Stimulated activated naive CD8-positive, alpha-beta T cell treated with anti-CD3 and anti-CD28 coated beads, Interleukin-15, amount 100 ng/mL, for 72 hours (primary cell): ENCODE data around the gene STEAP1B.
"Not testable (repeated sequence)": the region's sequence is repeated elsewhere in the genome, so short reads cannot be mapped to it uniquely, and the experiment has no call there.

Source experiments
- ATAC-seq: fragments of 150-1000 bp; cut with Tn5 transposase; 2 replicates; pipeline ENCODE4 v1.10.0; 2021; ENCODE audit warnings: mild to moderate bottlenecking, moderate library complexity
- DNase-seq, 2 donors: peaks; one replicate each; pipeline ENCODE4 v3.0.0; 2021 to 2022
- H3K27ac Mint-ChIP-seq, 2 donors: one replicate each; pipeline ENCODE4 v1.8.0; 2022; ENCODE audit warnings: mild to moderate bottlenecking in 2 of 2, mixed read lengths in 2 of 2, moderate library complexity in 2 of 2
- H3K27me3 Mint-ChIP-seq: one replicate; pipeline ENCODE4 v1.8.0; 2022; ENCODE audit warnings: mixed read lengths
- H3K4me1 Mint-ChIP-seq: one replicate; pipeline ENCODE4 v1.8.0; 2022; ENCODE audit warnings: mild to moderate bottlenecking, mixed read lengths
- H3K4me3 Mint-ChIP-seq, 2 donors: one replicate each; pipeline ENCODE4 v1.8.0; 2022; ENCODE audit warnings: mild to moderate bottlenecking in 2 of 2, mixed read lengths in 2 of 2, moderate library complexity in 1 of 2
- H3K9me3 Mint-ChIP-seq, 2 donors: one replicate each; pipeline ENCODE4 v1.8.0; 2022; ENCODE audit warnings: mixed read lengths in 2 of 2

STEAP1B gene

GRCh38 chr7:22447762-22448161 lies 52.2 kb downstream of the STEAP1B start:
- DNase-seq, result peak in 1 of 2 donors; percentile 11
- Mint-ChIP-seq H3K27ac (no peak overlapping the region), H3K27me3 (peaks cover 29% of the 10 kb centered on the region), H3K9me3 (no peaks in the 10 kb centered on the region), H3K4me3 (no peak overlapping the region), H3K4me1 (peaks cover 24% of the 10 kb centered on the region)
- ATAC-seq, result peak; percentile 93

DNA sequence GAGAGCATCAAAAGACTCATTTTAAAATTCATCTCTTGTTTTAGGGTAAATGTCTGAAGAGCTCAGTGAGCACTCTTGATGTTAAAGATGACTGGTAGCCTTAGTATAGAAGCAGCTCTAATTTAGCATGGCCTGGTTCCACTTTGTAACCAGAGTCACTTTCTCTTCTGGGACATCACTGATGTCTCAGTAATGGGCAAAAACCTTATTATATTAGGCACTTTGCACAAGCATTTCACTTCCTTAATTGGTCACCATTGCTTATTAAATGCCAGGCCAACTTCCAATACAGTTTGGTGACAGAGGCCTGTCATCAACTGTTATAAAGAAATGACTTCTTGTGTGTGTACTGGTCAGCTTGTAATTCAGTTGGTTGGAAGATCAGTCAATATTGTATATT lies 53.0 kb downstream of the STEAP1B start:
- no peak for ATAC-seq
- Mint-ChIP-seq H3K9me3 (no peaks in the 10 kb centered on the region), H3K27me3 (peaks cover 24% of the 10 kb centered on the region), H3K4me3 (no peak overlapping the region), H3K27ac (no peak overlapping the region), H3K4me1 (peaks cover 16% of the 10 kb centered on the region)
- DNase-seq, result no peak

DNA sequence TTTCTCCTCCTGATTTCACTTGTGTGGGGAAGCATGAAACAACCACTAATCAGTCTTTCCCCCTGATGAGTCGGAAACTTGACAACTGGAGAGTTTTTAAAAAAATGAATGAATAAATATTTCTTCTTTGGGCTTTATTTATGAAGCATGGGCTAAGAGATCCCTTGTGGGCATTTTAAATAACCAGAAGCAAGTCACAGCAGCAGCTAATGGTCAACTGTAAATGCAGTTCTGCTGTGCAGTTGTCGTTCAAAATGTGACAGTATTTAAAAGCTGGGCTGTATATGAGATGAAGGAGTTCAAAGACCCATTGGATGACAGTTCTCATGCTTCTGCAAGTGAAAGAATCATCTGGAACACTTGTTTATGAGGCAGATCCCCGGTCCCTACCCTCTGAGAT lies 54.1 kb downstream of the STEAP1B start:
- DNase-seq (no peak), ATAC-seq (no peak)
- H3K4me1 Mint-ChIP-seq, result peaks cover 15% of the 10 kb centered on the region
- H3K9me3 Mint-ChIP-seq, result no peaks in the 10 kb centered on the region
- no peak overlapping the region for H3K27ac Mint-ChIP-seq
- no peak overlapping the region for H3K4me3 Mint-ChIP-seq
- H3K27me3 Mint-ChIP-seq, result peaks cover 16% of the 10 kb centered on the region

DNA sequence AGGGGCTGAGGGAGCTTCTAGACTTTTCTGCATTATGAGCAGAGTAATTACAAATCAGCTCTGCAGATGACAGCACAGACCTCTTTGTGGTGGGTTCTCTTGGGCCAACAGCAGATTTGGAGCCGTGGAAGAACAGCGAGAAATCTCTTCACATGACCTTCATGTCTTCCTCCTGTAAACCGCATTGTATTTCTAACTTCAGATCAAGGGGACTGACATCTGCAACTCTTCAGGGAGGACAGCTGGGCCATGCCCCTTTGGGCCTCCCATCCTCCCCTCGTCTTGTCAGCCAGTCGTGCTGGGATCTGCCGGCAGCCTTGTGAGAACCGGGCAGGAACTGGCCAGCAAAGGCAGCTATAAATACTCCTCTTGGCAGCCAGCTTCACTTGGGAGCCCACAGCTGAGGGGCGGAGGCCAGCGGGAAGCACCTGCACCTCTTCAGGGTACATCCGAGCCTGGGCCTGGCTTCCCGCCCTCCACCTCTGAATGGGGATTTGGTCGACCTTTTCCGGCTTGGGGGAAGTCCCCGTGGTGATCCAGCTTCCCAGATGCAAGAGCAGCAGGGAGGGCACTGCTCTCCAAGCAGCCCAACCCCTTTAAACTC lies 54.7 kb downstream of the STEAP1B start:
- no peak for DNase-seq
- peaks cover 15% of the 10 kb centered on the region for H3K4me1 Mint-ChIP-seq

GRCh38 chr7:22444181-22444971 lies 55.6 kb downstream of the STEAP1B start:
- no peak for DNase-seq
- H3K4me3 Mint-ChIP-seq, result no peak overlapping the region
- peaks cover 15% of the 10 kb centered on the region for H3K4me1 Mint-ChIP-seq
- H3K27ac Mint-ChIP-seq, result no peak overlapping the region
- ATAC-seq, result no peak
- peaks cover 16% of the 10 kb centered on the region for H3K27me3 Mint-ChIP-seq
- H3K9me3 Mint-ChIP-seq, result no peaks in the 10 kb centered on the region

More for the DNA sequence above, 54.7 kb downstream of the STEAP1B start:
- H3K27me3 Mint-ChIP-seq, result peaks cover 16% of the 10 kb centered on the region
- peak overlapping the region in 1 of 2 donors; percentile 10 for H3K4me3 Mint-ChIP-seq
- no peaks in the 10 kb centered on the region for H3K9me3 Mint-ChIP-seq
- ATAC-seq, result peak; percentile 2
- no peak overlapping the region for H3K27ac Mint-ChIP-seq

DNA sequence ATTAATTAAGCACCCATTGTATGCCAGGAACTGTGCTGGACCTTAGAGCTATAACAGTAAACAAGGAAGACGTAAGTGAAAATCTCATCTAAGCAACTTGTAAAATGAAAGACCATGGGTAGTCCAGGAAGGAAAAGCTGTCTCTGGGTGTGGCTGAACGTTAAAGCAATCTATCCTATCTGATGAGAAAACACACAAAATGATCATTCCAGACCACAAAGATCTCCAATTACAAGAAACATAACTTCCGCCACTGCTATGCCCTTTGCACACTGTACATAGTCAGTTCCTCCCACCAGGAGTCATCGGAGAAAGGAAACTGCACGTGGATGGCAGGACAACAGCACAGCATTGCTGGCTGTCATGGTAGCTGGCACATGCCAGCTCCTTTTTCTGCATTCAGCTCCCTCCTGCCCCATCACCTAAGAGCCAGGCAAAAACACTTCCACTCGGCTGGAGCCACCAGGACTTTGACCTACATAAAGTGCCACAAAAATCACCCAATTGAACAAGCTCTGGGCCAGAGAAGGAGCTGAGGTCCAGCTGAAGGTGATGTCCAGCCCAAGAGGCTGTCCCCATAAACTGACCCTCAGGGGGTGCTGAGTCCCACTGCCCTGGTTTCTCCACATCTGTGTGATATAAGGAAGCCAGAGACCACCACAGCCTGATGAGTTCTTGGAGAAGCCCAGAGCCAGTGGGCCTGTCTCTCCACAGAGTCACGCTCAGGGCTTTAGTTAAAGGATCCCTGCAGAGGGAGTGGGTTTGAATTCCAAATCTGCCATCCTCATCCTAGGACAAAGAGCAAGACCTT lies 56.4 kb downstream of the STEAP1B start:
- peaks cover 15% of the 10 kb centered on the region for H3K4me1 Mint-ChIP-seq
- no peak for DNase-seq

GRCh38 chr7:22442882-22443369 lies 57.1 kb downstream of the STEAP1B start:
- no peak overlapping the region for H3K4me3 Mint-ChIP-seq
- DNase-seq, result no peak
- no peak overlapping the region for H3K27ac Mint-ChIP-seq
- peaks cover 15% of the 10 kb centered on the region for H3K4me1 Mint-ChIP-seq
- peaks cover 16% of the 10 kb centered on the region for H3K27me3 Mint-ChIP-seq
- H3K9me3 Mint-ChIP-seq, result no peaks in the 10 kb centered on the region
- no peak for ATAC-seq

More for the DNA sequence above, 56.4 kb downstream of the STEAP1B start:
- Mint-ChIP-seq H3K4me3 (no peak overlapping the region), H3K27me3 (peaks cover 16% of the 10 kb centered on the region), H3K27ac (no peak overlapping the region), H3K9me3 (no peaks in the 10 kb centered on the region)
- ATAC-seq, result no peak

GRCh38 chr7:22442187-22442881 lies 57.7 kb downstream of the STEAP1B start:
- H3K4me3 Mint-ChIP-seq, result no peak overlapping the region
- H3K4me1 Mint-ChIP-seq, result peaks cover 15% of the 10 kb centered on the region
- ATAC-seq (no peak), DNase-seq (no peak)
- H3K27ac Mint-ChIP-seq, result no peak overlapping the region
- H3K9me3 Mint-ChIP-seq, result no peaks in the 10 kb centered on the region
- H3K27me3 Mint-ChIP-seq, result peaks cover 16% of the 10 kb centered on the region

DNA sequence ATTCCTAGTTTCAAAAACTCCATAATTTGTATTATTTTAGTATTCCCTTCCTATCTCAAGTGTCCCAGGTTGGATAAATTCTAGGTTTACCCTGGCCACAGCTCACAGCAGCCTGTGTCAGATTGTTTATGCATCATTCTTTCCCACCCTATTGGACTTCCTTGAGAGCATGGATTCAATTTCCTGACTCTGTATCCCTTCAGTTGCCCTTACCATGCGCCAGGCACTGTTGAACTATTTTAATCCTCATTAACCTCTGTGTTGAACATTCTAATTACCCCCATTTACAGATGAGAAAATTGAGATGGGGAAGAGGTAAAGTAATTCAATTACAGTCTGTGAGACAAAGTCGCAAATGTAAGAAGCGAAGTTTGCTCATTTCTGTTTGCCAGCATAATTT lies 58.8 kb downstream of the STEAP1B start:
- Mint-ChIP-seq H3K27ac (no peak overlapping the region), H3K9me3 (no peaks in the 10 kb centered on the region), H3K4me3 (no peak overlapping the region), H3K27me3 (peaks cover 23% of the 10 kb centered on the region), H3K4me1 (peaks cover 15% of the 10 kb centered on the region)
- DNase-seq (no peak), ATAC-seq (no peak)

- no peak for DNase-seq
- no peaks in the 10 kb centered on the region for H3K4me1 Mint-ChIP-seq
- H3K9me3 Mint-ChIP-seq, result no peaks in the 10 kb centered on the region
- no peak for ATAC-seq
- no peak overlapping the region for H3K4me3 Mint-ChIP-seq
- no peak overlapping the region for H3K27ac Mint-ChIP-seq
- H3K27me3 Mint-ChIP-seq, result peaks cover 19% of the 10 kb centered on the region
Measured at GRCh38 chr7:22438994-22439393, 61.0 kb downstream of the STEAP1B start.

DNA sequence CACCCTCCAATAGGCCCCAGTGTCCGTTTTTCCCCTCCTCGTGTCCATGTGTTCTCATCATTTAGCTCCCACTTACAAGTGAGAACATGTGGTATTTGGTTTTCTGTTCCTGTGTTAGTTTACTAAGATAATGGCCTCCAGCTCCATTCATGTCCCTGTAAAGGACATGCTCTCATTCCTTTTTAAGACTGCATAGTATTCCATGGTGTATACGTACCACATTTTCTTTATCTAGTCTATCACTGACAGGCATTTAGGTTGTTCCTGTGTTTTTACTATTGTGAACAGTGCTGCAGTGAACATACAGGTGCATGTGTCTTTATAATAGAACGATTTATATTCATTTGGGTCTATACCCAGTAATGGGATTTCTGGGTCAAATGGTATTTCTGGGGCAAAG lies 63.4 kb downstream of the STEAP1B start:
- H3K9me3 Mint-ChIP-seq, H3K4me1 Mint-ChIP-seq, H3K27me3 Mint-ChIP-seq, DNase-seq, ATAC-seq, H3K27ac Mint-ChIP-seq, H3K4me3 Mint-ChIP-seq: not testable (repeated sequence)

DNA sequence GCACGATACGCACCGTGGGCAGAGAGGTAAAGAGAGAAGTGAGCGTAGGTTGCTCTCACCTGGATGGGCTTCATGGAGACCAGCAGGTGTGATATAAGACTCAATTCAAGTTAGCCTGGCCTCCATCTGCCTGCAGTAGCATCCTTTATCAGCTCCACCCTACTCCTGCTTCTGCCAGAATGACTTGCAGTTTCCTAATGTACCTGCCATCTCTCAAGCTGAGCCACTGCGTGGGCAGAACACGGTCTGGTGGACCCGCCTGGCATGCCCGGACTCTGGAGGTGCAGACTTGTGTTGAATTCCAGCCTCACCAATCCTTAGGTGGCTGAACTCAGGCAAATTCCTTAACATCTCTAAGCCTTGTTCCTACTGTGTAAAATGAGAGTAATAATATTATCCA lies 64.3 kb downstream of the STEAP1B start:
- no peaks in the 10 kb centered on the region for H3K9me3 Mint-ChIP-seq
- H3K4me3 Mint-ChIP-seq, result no peak overlapping the region
- H3K4me1 Mint-ChIP-seq, result no peaks in the 10 kb centered on the region
- peaks cover 8% of the 10 kb centered on the region for H3K27me3 Mint-ChIP-seq
- H3K27ac Mint-ChIP-seq, result no peak overlapping the region
- DNase-seq (no peak), ATAC-seq (no peak)

DNA sequence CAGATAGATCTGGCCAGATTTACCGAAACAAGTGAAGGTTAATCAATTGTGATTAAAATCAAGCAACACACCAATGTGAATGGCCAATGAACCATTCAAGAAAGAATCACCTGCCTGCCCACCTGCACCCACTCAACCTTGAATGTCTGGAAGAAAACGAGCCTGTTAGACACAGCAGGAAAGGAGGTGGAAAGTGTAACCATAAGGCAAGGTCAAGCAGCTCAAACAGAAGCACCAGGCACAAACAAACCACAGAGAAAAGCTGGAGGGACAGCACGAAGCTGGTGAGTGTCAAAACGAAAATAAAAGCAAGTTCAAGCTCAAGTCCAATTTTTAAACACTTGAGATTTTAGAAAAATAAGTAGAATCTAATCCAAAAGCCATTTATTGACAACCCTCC lies 64.9 kb downstream of the STEAP1B start:
- peaks cover 8% of the 10 kb centered on the region for H3K27me3 Mint-ChIP-seq
- DNase-seq, result no peak
- no peaks in the 10 kb centered on the region for H3K4me1 Mint-ChIP-seq
- no peaks in the 10 kb centered on the region for H3K9me3 Mint-ChIP-seq
- H3K4me3 Mint-ChIP-seq, result no peak overlapping the region
- no peak overlapping the region for H3K27ac Mint-ChIP-seq
- ATAC-seq, result no peak

- H3K4me3 Mint-ChIP-seq, result no peak overlapping the region
- H3K4me1 Mint-ChIP-seq, result no peaks in the 10 kb centered on the region
- no peak overlapping the region for H3K27ac Mint-ChIP-seq
- H3K9me3 Mint-ChIP-seq, result no peaks in the 10 kb centered on the region
- no peak for DNase-seq
- no peak for ATAC-seq
- peaks cover 8% of the 10 kb centered on the region for H3K27me3 Mint-ChIP-seq
Measured at GRCh38 chr7:22433710-22434460, 66.1 kb downstream of the STEAP1B start.
